Tibial nerve (tissue), 4 donors: ENCODE data around the gene KIF26A. TPM values are rescaled to one million over a fixed set of nuclear protein-coding genes. Genes with fewer than 3 reads are reported as not detected.

ENCODE experiments used
- DNase-seq, 2 donors: peaks; one replicate each; pipeline ENCODE4 v3.0.0-alpha.2; 2019; ENCODE audit warnings: low spot score in 2 of 2
- H3K27ac ChIP-seq, 4 donors: fragments of 200-600 bp; sonication (generic) in 3 of 4; one replicate each; pipeline ENCODE4 v1.5.1; 2017 to 2019; ENCODE audit warnings: mild to moderate bottlenecking in 1 of 4
- H3K27me3 ChIP-seq, 2 donors: fragments of 200-600 bp; sonication (generic) in 1 of 2; one replicate each; pipeline versions ENCODE4 v1.5.1 to v1.6.0; 2017 to 2019
- H3K36me3 ChIP-seq, 3 donors: fragments of 200-600 bp; sonication (generic); one replicate each; pipeline ENCODE4 v1.5.1; 2018 to 2019
- H3K4me1 ChIP-seq, 4 donors: fragments of 200-600 bp; sonication (generic) in 3 of 4; one replicate each; pipeline ENCODE4 v1.5.1; 2017 to 2019
- H3K4me3 ChIP-seq, 4 donors: fragments of 200-600 bp; sonication (generic) in 3 of 4; one replicate each; pipeline ENCODE4 v1.5.1; 2017 to 2019; ENCODE audit warnings: mild to moderate bottlenecking in 1 of 4, moderate library complexity in 1 of 4
- H3K9me3 ChIP-seq, 4 donors: fragments of 200-600 bp; sonication (generic) in 3 of 4; one replicate each; pipeline ENCODE4 v1.5.1; 2017 to 2019
- CTCF ChIP-seq, 5 experiments: fragments of 200-600 bp in 3 of 5; fragments of 450-650 bp in 2 of 5; sonication (generic) in 3 of 5; IDR thresholded peaks; one replicate each; pipeline ENCODE4 v1.5.1; 2016 to 2019; ENCODE audit warnings: antibody characterized with exemption in 5 of 5, mild to moderate bottlenecking in 3 of 5, moderate library complexity in 2 of 5
- EP300 ChIP-seq, 2 donors: sonication (generic); formaldehyde crosslinking; IDR thresholded peaks; one replicate each; pipeline ENCODE4 v1.6.1; 2017; ENCODE audit warnings: antibody characterized with exemption in 2 of 2, mild to moderate bottlenecking in 1 of 2
- POLR2A ChIP-seq, 2 donors: fragments of 450-650 bp; IDR thresholded peaks; one replicate each; pipeline ENCODE4 v1.6.1; 2017; ENCODE audit warnings: antibody characterized with exemption in 2 of 2, mild to moderate bottlenecking in 2 of 2, moderate library complexity in 2 of 2
- WGBS, 2 donors: methylation state at CpG; one replicate each; pipeline ENCODE4 v1.1.5; 2018; 5-methylcytosine and 5-hydroxymethylcytosine counted together
- total RNA-seq, 4 donors: library from RNA; depleted of rRNA; stranded (reverse); fragments of >200 nt; gene quantifications; one replicate each; pipeline ENCODE4 v1.1.0, GENCODE V29; 2016

Gene KIF26A
- total RNA-seq, 4 donors from 2014 or later = 2.6 to 4.2 (median 3.3) TPM

DNA sequence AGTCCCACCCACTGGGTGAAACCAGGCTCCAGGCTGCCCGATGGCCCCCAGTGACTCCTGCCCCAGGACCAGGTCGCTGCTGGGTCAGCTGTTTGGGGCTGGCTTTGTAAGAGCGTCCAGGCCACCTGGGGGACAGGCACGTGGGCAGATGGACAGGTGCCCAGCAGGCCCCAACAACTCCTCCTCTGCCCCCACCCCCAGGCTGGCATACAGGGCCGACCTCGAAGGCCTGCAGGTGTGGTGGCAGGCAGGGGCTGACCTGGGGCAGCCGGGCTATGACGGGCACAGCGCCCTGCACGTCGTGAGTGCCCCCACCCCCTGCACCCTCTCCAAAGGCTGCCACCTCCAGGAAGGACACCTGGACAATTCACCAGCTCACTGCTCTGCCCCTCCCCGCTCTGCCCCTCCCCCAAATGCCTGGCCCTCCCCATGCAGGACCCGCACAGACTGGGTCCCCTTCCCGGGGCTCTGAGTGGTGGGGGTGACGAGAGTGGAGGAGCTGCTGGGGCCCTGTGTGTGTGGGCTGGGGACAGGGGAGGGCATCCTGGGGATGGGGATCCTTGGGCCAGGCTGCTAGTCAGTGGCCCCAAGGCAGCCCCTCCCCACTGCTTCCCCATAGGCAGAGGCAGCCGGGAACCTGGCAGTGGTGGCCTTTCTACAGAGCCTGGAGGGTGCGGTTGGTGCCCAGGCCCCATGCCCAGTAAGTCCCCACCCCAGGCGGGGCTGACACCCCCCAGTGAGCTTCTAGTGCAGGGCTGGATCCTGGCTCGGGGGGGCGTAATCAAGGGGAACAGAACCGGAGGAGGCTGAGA, 26.9 kb upstream of the KIF26A start:
- 73% methylated on average over 12 to 20 of the region's 21 CpGs for WGBS, 2 donors
- Histone ChIP-seq H3K9me3 (no peaks in the 10 kb centered on the region), H3K27me3 (peaks cover 0 to 29% of the 10 kb centered on the region in 2 donors), H3K36me3 (no peaks in the 10 kb centered on the region), H3K27ac (no peak overlapping the region), H3K4me1 (peaks cover 0 to 6% (median 0%) of the 10 kb centered on the region in 4 donors), H3K4me3 (no peak overlapping the region)
- no peak for DNase-seq
- TF ChIP-seq EP300 (IDR thresholded peaks at IDR 0.05) = no peak
- TF ChIP-seq CTCF (IDR thresholded peaks at IDR 0.05) = no peak

DNA sequence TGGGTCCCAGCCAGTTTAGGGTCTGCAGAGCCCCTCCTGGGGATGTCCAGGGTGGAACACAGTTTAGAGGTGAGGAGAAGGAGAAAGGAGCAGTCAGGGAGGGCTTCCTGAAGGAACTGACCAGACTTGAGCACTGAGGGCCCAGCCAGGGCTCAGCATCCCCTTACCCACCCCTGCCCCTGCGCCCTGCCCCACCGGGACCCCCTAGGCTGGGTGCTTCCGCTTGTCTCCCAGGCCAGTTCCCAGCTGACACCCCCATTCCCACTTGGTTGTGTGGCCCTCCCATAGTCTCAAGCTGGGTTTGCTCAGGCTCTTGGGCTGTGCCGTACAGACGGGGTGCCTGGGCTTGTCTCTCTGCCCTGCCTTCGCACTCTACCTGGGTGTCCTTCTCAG, 26.3 kb upstream of the KIF26A start:
- no peak overlapping the region for H3K4me3 ChIP-seq
- H3K36me3 ChIP-seq = no peaks in the 10 kb centered on the region
- no peak overlapping the region for H3K27ac ChIP-seq
- WGBS, 2 donors = 84 to 91% methylated on average over 4 to 6 of the region's 6 CpGs
- peaks cover 0 to 31% of the 10 kb centered on the region in 2 donors for H3K27me3 ChIP-seq
- H3K9me3 ChIP-seq = no peaks in the 10 kb centered on the region
- no peak for DNase-seq
- TF ChIP-seq POLR2A (IDR thresholded peaks at IDR 0.05) (no peak), CTCF (IDR thresholded peaks at IDR 0.05) (no peak), EP300 (IDR thresholded peaks at IDR 0.05) (no peak)
- peaks cover 0 to 12% (median 0%) of the 10 kb centered on the region in 4 donors for H3K4me1 ChIP-seq

DNA sequence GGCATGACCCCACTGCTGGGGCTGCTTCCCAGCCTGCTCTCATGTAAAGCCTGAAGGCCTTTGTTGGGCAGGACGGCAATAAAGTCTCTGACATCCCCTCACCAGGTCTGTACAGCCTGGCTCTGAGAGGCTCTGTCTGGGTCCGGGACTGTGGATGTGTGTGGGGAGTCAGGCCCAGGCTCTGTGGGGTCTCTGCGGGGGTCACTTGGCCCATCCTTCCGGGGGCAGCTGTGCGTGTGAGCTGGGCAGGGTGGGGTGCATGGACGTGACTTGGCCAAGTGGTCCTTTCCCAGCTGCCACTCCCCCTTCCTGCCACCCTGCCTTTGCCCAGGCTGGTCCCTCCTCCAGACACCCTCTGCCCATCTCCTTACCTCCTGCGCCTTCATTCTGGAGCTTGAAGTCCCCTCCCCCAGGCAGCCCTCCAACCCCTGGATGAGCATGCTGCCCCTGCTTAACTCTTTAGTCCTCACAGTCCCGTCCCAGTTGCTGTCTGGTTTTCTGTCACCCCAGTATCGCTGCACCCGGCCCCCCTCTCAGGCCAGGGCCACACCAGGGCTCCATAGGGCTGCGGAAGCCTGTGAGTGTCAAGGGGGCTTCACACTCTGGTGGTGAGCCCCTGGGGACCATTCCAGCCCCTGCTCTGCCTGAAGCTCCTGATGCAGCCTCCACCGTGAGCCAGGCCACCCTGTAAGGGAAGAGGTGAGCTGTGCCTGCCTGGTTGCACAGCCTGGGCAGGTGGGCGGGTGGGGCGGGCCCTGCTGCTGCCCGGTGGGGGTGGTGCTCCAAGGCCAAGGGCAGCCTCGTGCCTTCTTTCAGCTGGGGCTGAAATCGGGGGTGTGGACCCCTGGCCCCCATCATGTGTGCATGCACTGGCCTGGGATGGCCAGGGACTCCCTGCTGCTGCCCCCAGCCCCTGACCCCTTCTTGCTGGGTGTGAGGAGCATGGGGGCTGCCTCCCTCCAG, 25.5 kb upstream of the KIF26A start:
- DNase-seq = no peak
- TF ChIP-seq POLR2A (IDR thresholded peaks at IDR 0.05) (no peak), CTCF (IDR thresholded peaks at IDR 0.05) (no peak), EP300 (IDR thresholded peaks at IDR 0.05) (no peak)
- Histone ChIP-seq H3K4me1 (peaks cover 0 to 20% (median 0%) of the 10 kb centered on the region in 4 donors), H3K27ac (no peak overlapping the region), H3K27me3 (peaks cover 0 to 39% of the 10 kb centered on the region in 2 donors), H3K9me3 (no peaks in the 10 kb centered on the region), H3K36me3 (no peaks in the 10 kb centered on the region), H3K4me3 (no peak overlapping the region)
- 60 to 61% methylated on average over 17 of the region's 17 CpGs for WGBS, 2 donors

DNA sequence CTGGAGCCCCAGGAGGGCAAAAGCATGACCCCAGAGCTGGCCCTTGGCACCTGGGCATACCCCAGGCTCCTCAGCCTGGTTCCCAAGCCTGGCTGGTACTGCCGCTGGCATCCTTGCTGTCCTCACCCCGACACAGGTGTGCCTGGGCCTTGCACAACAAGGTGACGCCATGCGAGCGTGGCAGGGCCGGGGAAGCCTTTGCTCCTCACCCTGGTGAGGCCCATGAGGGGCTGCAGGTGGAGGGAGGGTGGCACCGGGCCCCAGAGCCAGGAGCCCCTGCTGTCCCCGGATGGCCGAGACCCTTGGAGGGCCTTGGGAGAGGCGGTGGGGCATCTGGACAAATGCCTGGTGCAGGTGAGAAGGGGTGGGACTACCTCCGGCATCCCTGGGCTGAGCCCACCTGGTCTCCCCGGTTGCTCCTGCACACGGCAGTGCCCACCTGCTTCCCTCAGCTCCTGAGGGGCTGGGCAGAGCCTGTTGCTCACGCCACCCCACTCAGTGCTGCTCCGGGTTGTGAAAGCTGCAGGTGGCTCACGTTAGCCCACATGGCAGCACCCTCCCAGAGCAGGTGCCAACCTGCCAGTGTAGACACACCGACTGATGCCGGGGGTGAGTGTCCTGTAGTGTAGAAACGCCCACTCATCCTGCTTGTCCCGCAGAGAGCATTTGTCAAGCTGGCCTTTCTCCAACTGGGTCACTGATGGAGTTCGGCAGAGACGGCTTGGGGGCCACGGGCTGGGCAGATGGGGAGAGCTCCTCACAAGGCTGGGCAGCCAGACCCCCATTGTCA, 24.6 kb upstream of the KIF26A start:
- no peak for TF ChIP-seq POLR2A (IDR thresholded peaks at IDR 0.05)
- no peak for TF ChIP-seq CTCF (IDR thresholded peaks at IDR 0.05)
- no peak for TF ChIP-seq EP300 (IDR thresholded peaks at IDR 0.05)
- H3K9me3 ChIP-seq = no peaks in the 10 kb centered on the region
- 41 to 57% methylated on average over 9 to 16 of the region's 23 CpGs for whole genome bisulfite sequencing, 2 donors
- H3K27ac ChIP-seq = no peak overlapping the region
- H3K36me3 ChIP-seq = no peaks in the 10 kb centered on the region
- peaks cover 0 to 48% of the 10 kb centered on the region in 2 donors for H3K27me3 ChIP-seq
- H3K4me1 ChIP-seq = peaks cover 0 to 21% (median 0%) of the 10 kb centered on the region in 4 donors
- no peak overlapping the region for H3K4me3 ChIP-seq
- no peak for DNase-seq
